ENCODE measurements around the gene TTC3. TPM values are rescaled to one million over a fixed set of nuclear protein-coding genes. Genes with fewer than 3 reads are reported as not detected.

TTC3 gene
- total RNA-seq, 1 donor from 2014 or later = 203 TPM

- no peak overlapping the region for H3K4me3 Mint-ChIP-seq
- DNase-seq (ENCODE audit: extremely low spot score, unreplicated experiment) = no peak
- no peaks in the 10 kb centered on the region for H3K27me3 Mint-ChIP-seq
- no peak overlapping the region for H3K27ac Mint-ChIP-seq
- peaks cover 5% of the 10 kb centered on the region for H3K4me1 Mint-ChIP-seq (ENCODE audit: unreplicated experiment)
- H3K9me3 Mint-ChIP-seq = no peaks in the 10 kb centered on the region
- H3K36me3 Mint-ChIP-seq = peaks cover 34% of the 10 kb centered on the region
- no peak for TF ChIP-seq CTCF (conservative IDR thresholded peaks at IDR 0.05)
These were observed 84.9 kb downstream of the TTC3 start for GRCh38 chr21:37157938-37158337.

DNA sequence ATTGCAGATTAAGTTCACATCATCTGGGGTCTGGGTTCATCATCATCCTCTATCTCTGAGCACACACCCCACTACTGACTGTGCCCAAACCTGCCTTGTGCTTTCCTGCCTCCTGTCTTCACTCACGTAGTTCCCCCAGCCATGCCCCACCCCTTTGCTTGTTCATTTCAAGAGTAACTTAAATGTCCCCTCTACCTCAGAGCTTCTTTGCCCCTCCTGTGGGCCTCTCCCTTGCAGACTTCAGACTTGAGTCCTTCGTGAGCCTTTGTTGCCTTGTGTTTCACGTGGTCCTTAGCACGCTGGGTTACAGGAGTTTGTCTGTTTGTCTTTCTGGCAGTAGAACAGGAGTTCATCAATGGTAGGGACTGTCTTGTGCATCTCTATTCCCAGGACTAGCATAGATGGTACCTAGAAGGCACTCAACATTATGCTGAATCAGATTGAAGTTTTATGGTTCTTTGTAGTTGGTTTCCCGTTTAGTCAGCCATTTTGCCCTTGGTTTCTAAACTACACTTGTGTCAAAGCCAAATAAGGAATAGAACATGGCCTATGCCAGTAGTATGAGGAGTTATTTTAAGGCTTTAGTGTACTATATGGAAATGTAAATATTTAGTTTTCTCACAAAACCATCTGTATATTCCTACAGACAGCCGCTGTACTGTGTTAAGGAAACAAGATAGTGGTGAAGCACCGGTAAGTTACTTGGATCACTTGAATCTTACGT, 86.2 kb downstream of the TTC3 start:
- H3K4me1 Mint-ChIP-seq (ENCODE audit: unreplicated experiment) = peaks cover 5% of the 10 kb centered on the region
- no peaks in the 10 kb centered on the region for H3K9me3 Mint-ChIP-seq
- H3K4me3 Mint-ChIP-seq = no peak overlapping the region
- peaks cover 38% of the 10 kb centered on the region for H3K36me3 Mint-ChIP-seq
- H3K27me3 Mint-ChIP-seq = no peaks in the 10 kb centered on the region
- no peak for DNase-seq (ENCODE audit: extremely low spot score, unreplicated experiment)
- TF ChIP-seq CTCF (conservative IDR thresholded peaks at IDR 0.05) = no peak
- H3K27ac Mint-ChIP-seq = peak overlapping the region; percentile 32

- no peak for TF ChIP-seq CTCF (conservative IDR thresholded peaks at IDR 0.05)
- no peaks in the 10 kb centered on the region for H3K9me3 Mint-ChIP-seq
- H3K4me3 Mint-ChIP-seq = no peak overlapping the region
- DNase-seq (ENCODE audit: extremely low spot score, unreplicated experiment) = no peak
- H3K4me1 Mint-ChIP-seq (ENCODE audit: unreplicated experiment) = peaks cover 5% of the 10 kb centered on the region
- no peak overlapping the region for H3K27ac Mint-ChIP-seq
- H3K27me3 Mint-ChIP-seq = no peaks in the 10 kb centered on the region
- peaks cover 38% of the 10 kb centered on the region for H3K36me3 Mint-ChIP-seq
These were observed 86.9 kb downstream of the TTC3 start for GRCh38 chr21:37159949-37160348.

- no peaks in the 10 kb centered on the region for H3K9me3 Mint-ChIP-seq
- H3K4me3 Mint-ChIP-seq = no peak overlapping the region
These were observed 91.7 kb downstream of the TTC3 start for GRCh38 chr21:37164742-37165141.

GRCh38 chr21:37165586-37165985, 92.5 kb downstream of the TTC3 start:
- H3K4me3 Mint-ChIP-seq = no peak overlapping the region
- no peak for TF ChIP-seq CTCF (conservative IDR thresholded peaks at IDR 0.05)
- H3K27me3 Mint-ChIP-seq = no peaks in the 10 kb centered on the region
- no peak for DNase-seq (ENCODE audit: extremely low spot score, unreplicated experiment)
- peaks cover 25% of the 10 kb centered on the region for H3K36me3 Mint-ChIP-seq
- no peaks in the 10 kb centered on the region for H3K9me3 Mint-ChIP-seq
- H3K27ac Mint-ChIP-seq = no peak overlapping the region
- H3K4me1 Mint-ChIP-seq (ENCODE audit: unreplicated experiment) = no peaks in the 10 kb centered on the region

More at GRCh38 chr21:37164742-37165141, 91.7 kb downstream of the TTC3 start:
- Mint-ChIP-seq H3K36me3 (peaks cover 17% of the 10 kb centered on the region), H3K27ac (no peak overlapping the region), H3K27me3 (no peaks in the 10 kb centered on the region), H3K4me1 (ENCODE audit: unreplicated experiment) (no peaks in the 10 kb centered on the region)
- no peak for TF ChIP-seq CTCF (conservative IDR thresholded peaks at IDR 0.05)
- no peak for DNase-seq (ENCODE audit: extremely low spot score, unreplicated experiment)

Measured in type B pancreatic cell (in vitro differentiated cells).